Transverse colon (tissue), 4 donors: ENCODE measurements around the gene KNDC1. TPM values are rescaled to one million over a fixed set of nuclear protein-coding genes. Genes with fewer than 3 reads are reported as not detected.

Source experiments
- DNase-seq: peaks from one replicate; pipeline ENCODE4 v3.0.0-alpha.2; 2019
- H3K27ac ChIP-seq, 4 donors: fragments of 200-600 bp; sonication (generic); 2 replicates each; pipeline ENCODE4 v1.5.1; 2016 to 2018; ENCODE audit warnings: inconsistent platforms in 4 of 4
- H3K27me3 ChIP-seq: fragments of 200-600 bp; sonication (generic); 2 replicates; pipeline ENCODE4 v1.5.1; 2017; ENCODE audit warnings: inconsistent platforms
- H3K36me3 ChIP-seq, 4 donors: fragments of 200-600 bp; sonication (generic); 2 replicates each; pipeline ENCODE4 v1.5.1; 2017 to 2019; ENCODE audit warnings: inconsistent platforms in 4 of 4
- H3K4me1 ChIP-seq, 4 donors: fragments of 200-600 bp; sonication (generic); 2 replicates each; pipeline ENCODE4 v1.5.1; 2017 to 2020; ENCODE audit warnings: inconsistent platforms in 4 of 4
- H3K4me3 ChIP-seq, 4 donors: fragments of 200-600 bp; sonication (generic); 1 replicate in 1 of 4; 2 replicates in 3 of 4; pipeline versions ENCODE4 v1.5.1 to v1.6.1; 2017 to 2019; ENCODE audit warnings: inconsistent platforms in 4 of 4
- H3K9me3 ChIP-seq, 2 donors: fragments of 200-600 bp; sonication (generic); 2 replicates each; pipeline ENCODE4 v1.5.1; 2017 to 2019; ENCODE audit warnings: inconsistent platforms in 2 of 2
- EP300 ChIP-seq: sonication (generic); formaldehyde crosslinking; IDR thresholded peaks from one replicate; pipeline ENCODE4 v1.6.1; 2017; ENCODE audit warnings: antibody characterized with exemption, low read depth
- POLR2A ChIP-seq: fragments of 450-650 bp; IDR thresholded peaks from one replicate; pipeline ENCODE4 v1.6.1; 2016; ENCODE audit warnings: antibody characterized with exemption, mild to moderate bottlenecking, moderate library complexity
- POLR2AphosphoS5 ChIP-seq, 3 donors: sonication (generic); formaldehyde crosslinking; IDR thresholded peaks; one replicate each; pipeline ENCODE4 v1.6.1; 2016; ENCODE audit warnings: antibody characterized with exemption in 3 of 3
- WGBS, 2 donors: methylation state at CpG; one replicate each; pipeline ENCODE4 v1.1.5; 2018; ENCODE audit warnings: low coverage in 1 of 2; 5-methylcytosine and 5-hydroxymethylcytosine counted together
- in situ Hi-C, 4 donors: fragments of 200-750 bp; cut with MboI; loops; one replicate each; pipeline versions ENCODE4 v1.15.0 to v1.15.1; 2017; ENCODE audit warnings: low sequenced_read_pairs in 3 of 4, low pct_ligation_motif_present in 1 of 4, low pct_unique_long_range_greater_than_20kb in 1 of 4
- intact Hi-C: fragments of 100-400 bp; cut with DNase I; formaldehyde crosslinking; loops from one replicate; pipeline ENCODE4 v1.15.1; 2023; ENCODE audit warnings: low total_unique reads
- total RNA-seq, 4 donors: library from RNA; depleted of rRNA; stranded (reverse); fragments of >200 nt; gene quantifications; one replicate each; pipeline ENCODE4 v1.1.0, GENCODE V29; 2016
- TF ChIP-seq, protein P1 (sequence below), 5 experiments: fragments of 200-600 bp in 3 of 5; fragments of 450-650 bp in 2 of 5; sonication (generic) in 3 of 5; IDR thresholded peaks; 1 replicate in 2 of 5; 2 replicates in 3 of 5; pipeline ENCODE4 v1.5.1; 2016 to 2017; ENCODE audit warnings: antibody characterized with exemption in 5 of 5, inconsistent platforms in 3 of 5, mild to moderate bottlenecking in 2 of 5, moderate library complexity in 1 of 5

Gene KNDC1
- total RNA-seq, 4 donors from 2014 or later = 0.14 to 1.2 TPM; not detected in 2

DNA sequence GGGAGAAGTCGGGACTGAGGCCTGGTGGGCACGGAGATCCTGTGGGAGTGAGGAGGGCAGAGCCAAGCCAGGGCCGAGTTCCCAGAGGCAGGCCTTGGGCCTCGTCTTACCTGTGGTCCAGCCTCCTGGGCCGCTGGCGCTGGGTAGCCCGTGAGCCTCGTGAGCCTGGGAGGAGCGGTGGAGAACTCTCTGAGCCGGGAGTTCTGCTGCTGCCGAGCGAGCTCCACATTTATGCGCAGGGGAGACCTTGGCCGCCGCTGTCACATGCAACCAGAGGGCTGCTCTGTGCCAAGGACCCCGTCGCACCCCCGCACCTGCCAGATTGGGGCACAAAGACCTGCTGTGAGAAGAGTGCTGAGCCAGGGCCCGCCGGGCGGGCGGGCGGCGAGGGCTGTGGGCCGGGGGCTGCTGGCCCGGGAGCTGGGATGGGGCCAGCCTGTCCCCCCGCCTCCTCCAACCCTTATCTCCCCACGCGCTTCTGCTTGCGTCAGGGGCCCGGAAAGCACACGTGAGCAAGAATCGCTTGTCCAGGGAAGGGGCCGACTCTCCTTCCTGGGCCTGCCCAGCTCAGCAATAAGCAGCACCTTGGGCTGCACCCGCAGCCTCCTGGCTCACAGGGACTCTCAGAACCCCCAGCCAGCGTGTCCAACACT, 87.8 kb downstream of the KNDC1 start:
- Histone ChIP-seq H3K27me3 (peaks cover 65% of the 10 kb centered on the region), H3K9me3 (no peaks in the 10 kb centered on the region), H3K4me1 (peaks cover 0 to 8% (median 5%) of the 10 kb centered on the region in 4 donors), H3K36me3 (no peaks in the 10 kb centered on the region), H3K4me3 (no peak overlapping the region), H3K27ac (no peak overlapping the region)
- TF ChIP-seq EP300 (no peak), POLR2AphosphoS5 (IDR thresholded peaks at IDR 0.05) (no peak), POLR2A (no peak)
- TF ChIP-seq, protein P1, sequence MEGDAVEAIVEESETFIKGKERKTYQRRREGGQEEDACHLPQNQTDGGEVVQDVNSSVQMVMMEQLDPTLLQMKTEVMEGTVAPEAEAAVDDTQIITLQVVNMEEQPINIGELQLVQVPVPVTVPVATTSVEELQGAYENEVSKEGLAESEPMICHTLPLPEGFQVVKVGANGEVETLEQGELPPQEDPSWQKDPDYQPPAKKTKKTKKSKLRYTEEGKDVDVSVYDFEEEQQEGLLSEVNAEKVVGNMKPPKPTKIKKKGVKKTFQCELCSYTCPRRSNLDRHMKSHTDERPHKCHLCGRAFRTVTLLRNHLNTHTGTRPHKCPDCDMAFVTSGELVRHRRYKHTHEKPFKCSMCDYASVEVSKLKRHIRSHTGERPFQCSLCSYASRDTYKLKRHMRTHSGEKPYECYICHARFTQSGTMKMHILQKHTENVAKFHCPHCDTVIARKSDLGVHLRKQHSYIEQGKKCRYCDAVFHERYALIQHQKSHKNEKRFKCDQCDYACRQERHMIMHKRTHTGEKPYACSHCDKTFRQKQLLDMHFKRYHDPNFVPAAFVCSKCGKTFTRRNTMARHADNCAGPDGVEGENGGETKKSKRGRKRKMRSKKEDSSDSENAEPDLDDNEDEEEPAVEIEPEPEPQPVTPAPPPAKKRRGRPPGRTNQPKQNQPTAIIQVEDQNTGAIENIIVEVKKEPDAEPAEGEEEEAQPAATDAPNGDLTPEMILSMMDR (IDR thresholded peaks at IDR 0.05) = no peak
- DNase-seq = no peak
- WGBS, 2 donors = 90% methylated on average over 27 of the region's 36 CpGs; no CpG with 5 or more reads in 1 of the 2 donors
- in situ Hi-C loops = no loop called here
- intact Hi-C loops = no loop called here

DNA sequence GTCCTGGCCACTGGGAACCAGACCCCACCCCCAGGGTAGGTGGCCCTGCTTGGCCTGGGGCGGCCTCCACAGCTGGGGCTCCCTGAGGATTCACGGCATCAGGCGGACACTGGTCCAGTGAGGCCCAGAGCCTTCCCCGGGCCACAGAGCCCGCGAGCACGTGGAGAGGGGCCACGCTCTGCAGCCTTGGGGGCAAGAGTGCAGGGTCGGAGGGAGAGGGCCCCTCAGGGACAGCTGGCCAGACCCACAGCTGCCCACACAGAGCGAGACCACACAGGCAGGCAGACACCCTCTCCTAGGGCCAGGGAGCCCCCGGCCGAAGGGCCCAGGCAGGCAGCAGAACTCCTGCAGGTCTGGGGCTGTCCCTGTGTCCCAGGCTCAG, 88.3 kb downstream of the KNDC1 start:
- no peaks in the 10 kb centered on the region for H3K36me3 ChIP-seq
- intact Hi-C loops = no loop called here
- H3K4me1 ChIP-seq = peaks cover 0 to 8% (median 5%) of the 10 kb centered on the region in 4 donors
- in situ Hi-C loops = no loop called here
- no peak for DNase-seq
- no peak overlapping the region for H3K4me3 ChIP-seq
- H3K27ac ChIP-seq = no peak overlapping the region
- TF ChIP-seq POLR2A = no peak
- TF ChIP-seq EP300 = no peak
- TF ChIP-seq POLR2AphosphoS5 (IDR thresholded peaks at IDR 0.05) = no peak
- TF ChIP-seq, protein P1 (IDR thresholded peaks at IDR 0.05) = no peak
- H3K27me3 ChIP-seq = peaks cover 64% of the 10 kb centered on the region
- no peaks in the 10 kb centered on the region for H3K9me3 ChIP-seq
- 89% methylated on average over 9 of the region's 12 CpGs; no CpG with 5 or more reads in 1 of the 2 donors for WGBS, 2 donors

DNA sequence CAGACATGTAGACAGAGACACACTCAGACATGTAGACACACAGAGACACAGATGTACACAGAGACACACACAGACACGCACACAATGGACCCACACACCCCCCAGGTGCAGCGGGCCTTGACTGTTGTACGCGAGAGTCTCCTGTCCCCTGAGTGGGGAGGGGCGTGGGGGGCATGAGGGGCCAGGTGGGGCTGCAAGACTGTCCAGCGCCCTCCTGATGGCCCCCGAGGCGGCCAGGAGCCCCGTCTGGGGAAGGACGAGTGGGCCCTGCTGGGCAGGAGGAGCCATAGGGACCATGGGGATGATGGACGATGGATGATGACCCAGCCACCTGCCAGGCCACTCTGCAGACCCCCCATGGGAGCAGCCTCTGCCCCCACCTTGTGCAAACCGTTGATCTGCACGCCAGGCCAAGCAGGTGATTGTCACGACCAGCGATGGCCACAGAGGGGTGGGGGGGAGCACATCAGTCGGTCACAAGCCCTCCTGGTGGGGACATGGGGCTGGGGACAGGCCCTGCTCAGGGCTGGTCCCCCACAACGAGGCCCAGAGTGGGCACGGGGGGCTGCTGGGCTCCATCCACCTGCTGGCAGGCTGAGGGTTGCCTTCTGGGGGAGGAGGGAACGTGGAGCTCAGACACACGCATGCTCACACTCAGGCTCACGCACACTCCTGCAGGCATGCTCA, 89.2 kb downstream of the KNDC1 start:
- TF ChIP-seq POLR2AphosphoS5 (IDR thresholded peaks at IDR 0.05) = no peak
- TF ChIP-seq POLR2A = no peak
- no peak for TF ChIP-seq EP300
- TF ChIP-seq, protein P1 (IDR thresholded peaks at IDR 0.05) = no peak
- Histone ChIP-seq H3K4me3 (no peak overlapping the region), H3K36me3 (no peaks in the 10 kb centered on the region), H3K27me3 (peaks cover 55% of the 10 kb centered on the region), H3K27ac (no peak overlapping the region), H3K4me1 (peaks cover 0 to 8% (median 5%) of the 10 kb centered on the region in 4 donors), H3K9me3 (no peaks in the 10 kb centered on the region)
- in situ Hi-C loops (no loop called here), intact Hi-C loops (no loop called here)
- WGBS, 2 donors = 71% methylated on average over 17 of the region's 21 CpGs; no CpG with 5 or more reads in 1 of the 2 donors
- DNase-seq = no peak

DNA sequence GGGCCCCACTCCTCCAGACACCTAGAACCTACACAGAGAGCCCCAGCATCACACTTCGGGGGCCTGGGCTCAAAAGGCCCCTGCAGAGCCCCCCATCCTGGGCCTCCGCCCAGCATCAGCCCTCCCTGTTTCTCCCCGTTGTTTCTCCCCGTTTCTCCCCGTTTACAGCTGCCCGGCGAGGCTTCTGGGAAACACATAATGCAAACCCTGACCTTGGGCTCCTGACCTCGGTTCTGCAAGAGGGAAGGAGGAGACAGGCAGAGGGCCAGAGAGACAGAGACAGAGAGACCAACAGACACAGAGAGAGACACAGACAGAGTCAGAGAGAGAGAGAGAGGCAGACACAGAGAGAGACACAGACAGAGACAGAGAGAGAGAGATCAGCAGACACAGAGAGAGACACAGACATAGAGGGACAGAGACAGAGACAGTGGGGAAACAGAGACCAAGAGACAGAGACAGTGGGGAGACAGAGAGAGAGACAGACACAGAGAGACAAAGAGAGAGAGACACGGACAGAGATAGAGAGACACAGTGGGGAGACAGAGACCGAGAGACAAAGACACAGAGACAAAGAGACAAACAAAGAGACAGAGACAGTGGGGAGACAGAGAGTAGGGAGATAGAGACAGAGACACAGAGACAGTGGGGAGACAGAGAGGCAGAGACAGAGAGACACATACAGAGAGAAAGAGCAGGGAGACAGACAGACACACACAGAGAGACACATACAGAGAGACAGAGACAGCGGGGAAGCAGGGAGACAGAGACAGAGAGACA, 90.1 kb downstream of the KNDC1 start:
- peaks cover 0 to 8% (median 5%) of the 10 kb centered on the region in 4 donors for H3K4me1 ChIP-seq
- no peaks in the 10 kb centered on the region for H3K36me3 ChIP-seq
- H3K9me3 ChIP-seq = no peaks in the 10 kb centered on the region
- in situ Hi-C loops (no loop called here), intact Hi-C loops (no loop called here)
- 48 to 72% methylated on average over 4 to 11 of the region's 11 CpGs for WGBS, 2 donors
- no peak for DNase-seq
- peaks cover 47% of the 10 kb centered on the region for H3K27me3 ChIP-seq
- TF ChIP-seq POLR2A = no peak
- TF ChIP-seq POLR2AphosphoS5 (IDR thresholded peaks at IDR 0.05) = no peak
- no peak for TF ChIP-seq EP300
- TF ChIP-seq, protein P1 (IDR thresholded peaks at IDR 0.05) = no peak
- no peak overlapping the region for H3K4me3 ChIP-seq
- H3K27ac ChIP-seq = no peak overlapping the region
